Fibroblast of lung (primary cell): ENCODE data around the gene UNC45A.

Experiments used
- EZH2 ChIP-seq: IDR thresholded peaks from 2 replicates; pipeline ENCODE4 v1.5.1; 2012; ENCODE audit warnings: low read length, control low read depth, mild to moderate bottlenecking; ENCODE audit errors: missing control alignments
- TF ChIP-seq, protein P1 (sequence below), 2 donors: IDR thresholded peaks in 1 of 2; conservative IDR thresholded peaks in 1 of 2; 1 replicate in 1 of 2; 2 replicates in 1 of 2; pipeline ENCODE4 v1.5.1; 2011 to 2012; ENCODE audit warnings: low read length in 2 of 2, control low read depth in 1 of 2, inconsistent platforms in 1 of 2, low read depth in 1 of 2, mild to moderate bottlenecking in 1 of 2

DNA sequence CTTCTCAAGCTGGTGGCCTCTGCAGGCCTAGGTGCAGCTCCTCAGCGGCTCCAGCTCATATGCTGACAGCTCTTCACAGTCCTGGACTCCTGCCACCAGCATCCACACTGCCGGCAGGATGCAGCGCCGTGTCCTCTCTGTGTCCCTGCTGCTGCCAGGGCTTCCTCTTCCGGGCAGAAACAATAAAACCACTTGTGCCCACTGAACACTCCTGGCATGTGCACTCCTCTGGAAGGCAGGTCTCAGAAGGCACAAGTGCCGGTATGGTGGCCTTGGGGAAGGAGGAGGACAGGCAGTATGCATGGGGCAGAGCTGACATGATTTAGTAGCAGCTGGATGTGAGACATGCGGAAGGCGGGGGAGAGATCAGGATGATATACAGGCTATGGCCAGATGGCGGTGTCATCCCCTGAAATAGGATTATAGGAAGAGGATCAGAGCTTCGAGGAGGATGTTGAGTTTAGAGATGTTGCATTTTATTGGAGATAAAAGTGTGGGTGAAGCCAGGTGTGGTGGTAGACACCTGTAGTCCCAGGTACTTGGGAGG lies 39.4 kb upstream of the UNC45A start:
- TF ChIP-seq, protein P1, sequence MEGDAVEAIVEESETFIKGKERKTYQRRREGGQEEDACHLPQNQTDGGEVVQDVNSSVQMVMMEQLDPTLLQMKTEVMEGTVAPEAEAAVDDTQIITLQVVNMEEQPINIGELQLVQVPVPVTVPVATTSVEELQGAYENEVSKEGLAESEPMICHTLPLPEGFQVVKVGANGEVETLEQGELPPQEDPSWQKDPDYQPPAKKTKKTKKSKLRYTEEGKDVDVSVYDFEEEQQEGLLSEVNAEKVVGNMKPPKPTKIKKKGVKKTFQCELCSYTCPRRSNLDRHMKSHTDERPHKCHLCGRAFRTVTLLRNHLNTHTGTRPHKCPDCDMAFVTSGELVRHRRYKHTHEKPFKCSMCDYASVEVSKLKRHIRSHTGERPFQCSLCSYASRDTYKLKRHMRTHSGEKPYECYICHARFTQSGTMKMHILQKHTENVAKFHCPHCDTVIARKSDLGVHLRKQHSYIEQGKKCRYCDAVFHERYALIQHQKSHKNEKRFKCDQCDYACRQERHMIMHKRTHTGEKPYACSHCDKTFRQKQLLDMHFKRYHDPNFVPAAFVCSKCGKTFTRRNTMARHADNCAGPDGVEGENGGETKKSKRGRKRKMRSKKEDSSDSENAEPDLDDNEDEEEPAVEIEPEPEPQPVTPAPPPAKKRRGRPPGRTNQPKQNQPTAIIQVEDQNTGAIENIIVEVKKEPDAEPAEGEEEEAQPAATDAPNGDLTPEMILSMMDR (conservative IDR thresholded peaks at IDR 0.05 in 1 of 2, IDR thresholded peaks at IDR 0.05 in 1 of 2; ENCODE audit: low read depth in 1 of 2, low read length in 2 of 2): no peak
- no peak for TF ChIP-seq EZH2
